Thyroid gland (tissue), 4 donors: ENCODE data around the gene TSPO.

Source experiments
- CTCF ChIP-seq, 6 experiments: fragments of 200-600 bp in 3 of 6; fragments of 450-650 bp in 3 of 6; sonication (generic) in 3 of 6; IDR thresholded peaks; one replicate each; pipeline ENCODE4 v1.5.1; 2016 to 2019; ENCODE audit warnings: antibody characterized with exemption in 6 of 6, mild to moderate bottlenecking in 2 of 6, inconsistent platforms in 1 of 6, moderate library complexity in 1 of 6
- POLR2A ChIP-seq, 2 donors: fragments of 450-650 bp; IDR thresholded peaks; one replicate each; pipeline ENCODE4 v1.6.1; 2017; ENCODE audit warnings: antibody characterized with exemption in 2 of 2, mild to moderate bottlenecking in 2 of 2, moderate library complexity in 1 of 2

- TF ChIP-seq CTCF (IDR thresholded peaks at IDR 0.05) (no peak), POLR2A (IDR thresholded peaks at IDR 0.05) (no peak)
Measured at GRCh38 chr22:43173566-43173965, 22.2 kb downstream of the TSPO start.
